Measurements from ENCODE around the gene LCN2.

DNA sequence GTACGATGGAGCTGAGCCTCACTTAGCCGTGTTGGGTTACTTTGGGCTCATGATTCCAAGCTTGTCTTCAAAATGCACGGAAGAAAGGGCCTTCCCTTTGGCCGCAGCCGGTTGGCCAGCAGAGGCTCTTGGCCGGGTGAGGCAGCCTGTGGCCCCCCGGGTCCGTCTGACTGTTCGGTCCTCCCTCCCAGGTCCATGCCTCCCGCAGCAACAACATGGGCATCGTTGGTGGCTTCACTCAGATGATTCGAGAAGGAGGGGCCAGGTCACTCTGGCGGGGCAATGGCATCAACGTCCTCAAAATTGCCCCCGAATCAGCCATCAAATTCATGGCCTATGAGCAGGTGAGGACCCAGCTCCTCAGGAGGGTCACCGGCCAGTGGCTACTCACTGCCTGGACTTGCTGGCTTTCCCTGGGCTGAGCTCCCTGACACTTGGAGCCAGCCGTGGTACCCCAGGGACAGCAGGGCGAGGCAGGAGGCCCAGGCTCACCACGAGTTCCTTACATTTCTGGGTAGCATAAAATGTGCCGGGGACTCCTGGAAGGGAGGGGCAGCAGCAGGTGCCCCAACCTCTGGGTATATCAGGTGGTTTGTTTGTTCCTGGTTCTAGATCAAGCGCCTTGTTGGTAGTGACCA, 43.6 kb upstream of the LCN2 start:
- TF ChIP-seq GATA3 (IDR thresholded peaks at IDR 0.05; ENCODE audit: low read depth, low read length) (no peak), GATA2 (IDR thresholded peaks at IDR 0.05; ENCODE audit: low read depth, low read length) (no peak)

Measured in SH-SY5Y (cell line).